ENCODE results near the gene C1QTNF12.

C1QTNF12 gene

GRCh38 chr1:1239614-1240347 lies 6.7 kb downstream of the C1QTNF12 start:
- DNase-seq, result no peak

- no peak for DNase-seq
Observed at GRCh38 chr1:1239227-1239613, 7.3 kb downstream of the C1QTNF12 start.

- no peak for DNase-seq
Observed at GRCh38 chr1:1238702-1239178, 7.8 kb downstream of the C1QTNF12 start.

- DNase-seq, result no peak
Observed at GRCh38 chr1:1237874-1238701, 8.4 kb downstream of the C1QTNF12 start.

GRCh38 chr1:1236945-1237873 lies 9.3 kb downstream of the C1QTNF12 start:
- DNase-seq, result no peak

GRCh38 chr1:1236176-1236763 lies 10.3 kb downstream of the C1QTNF12 start:
- DNase-seq, result no peak

- no peak for DNase-seq
Observed at GRCh38 chr1:1235016-1235744, 11.3 kb downstream of the C1QTNF12 start.

- no peak for DNase-seq
Observed at GRCh38 chr1:1234180-1234808, 12.2 kb downstream of the C1QTNF12 start.

GRCh38 chr1:1233567-1233892 lies 13.0 kb downstream of the C1QTNF12 start:
- DNase-seq, result no peak

GRCh38 chr1:1232796-1233566 lies 13.5 kb downstream of the C1QTNF12 start:
- DNase-seq, result no peak

GRCh38 chr1:1232208-1232795 lies 14.2 kb downstream of the C1QTNF12 start, which contains the start of gene B3GALT6:
TSS of gene B3GALT6 (plus strand) at chr1:1232237. CDS start at chr1:1232279, 42 bp downstream.
- peak in 1 of 2 experiments; percentile 47 for DNase-seq

GRCh38 chr1:1231400-1232207 lies 14.9 kb downstream of the C1QTNF12 start, which contains the start of gene SDF4:
TSS of gene SDF4 (minus strand) at chr1:1232001. CDS start at chr1:1228772, 3,229 bp downstream.
- peak; percentile 96 to 97 for DNase-seq

GRCh38 chr1:1230656-1231399 lies 15.7 kb downstream of the C1QTNF12 start:
- no peak for DNase-seq

- DNase-seq, result no peak
Observed at GRCh38 chr1:1229770-1230169, 16.8 kb downstream of the C1QTNF12 start.

- no peak for DNase-seq
Observed at GRCh38 chr1:1228596-1229321, 17.8 kb downstream of the C1QTNF12 start.

- no peak for DNase-seq
Observed at GRCh38 chr1:1228187-1228586, 18.3 kb downstream of the C1QTNF12 start.

- DNase-seq, result no peak
Observed at GRCh38 chr1:1227386-1227785, 19.1 kb downstream of the C1QTNF12 start.
